ENCODE data around the gene DACH1.

GRCh38 chr13:71902676-71903075, 35.7 kb upstream of the DACH1 start:
- no peak for TF ChIP-seq POLR2A (IDR thresholded peaks at IDR 0.05)
- TF ChIP-seq CTCF (IDR thresholded peaks at IDR 0.05) = no peak
